Keratinocyte (primary cell): ENCODE data around the gene TROAP. TPM values are rescaled to one million over a fixed set of nuclear protein-coding genes. Genes with fewer than 3 reads are reported as not detected.

Experiments
- DNase-seq: peaks from one replicate; pipeline ENCODE4 v3.0.0-alpha.2; 2011; ENCODE audit warnings: low read depth, missing footprints, low spot score
- FAIRE-seq: peaks from 2 replicates; lab custom pipeline; 2011; peaks lifted over from hg19 to GRCh38; lab: Jason Lieb, UNC
- H2AFZ ChIP-seq: 2 replicates; pipeline ENCODE4 v1.6.0; 2012; ENCODE audit warnings: low read length, control low read depth, inconsistent platforms; ENCODE audit not compliant: control insufficient read depth
- H3K27ac ChIP-seq: 2 replicates; pipeline ENCODE4 v1.5.1; 2011; ENCODE audit warnings: low read length; ENCODE audit not compliant: control insufficient read depth, insufficient read depth
- H3K27me3 ChIP-seq: 3 replicates; pipeline ENCODE4 v1.6.0; 2011; ENCODE audit warnings: low read length; ENCODE audit not compliant: control insufficient read depth, insufficient read depth; ENCODE audit errors: extremely low read depth
- H3K36me3 ChIP-seq, 2 experiments: 2 replicates in 1 of 2; 3 replicates in 1 of 2; pipeline ENCODE4 v1.5.1; 2011; ENCODE audit warnings: low read length in 2 of 2, mild to moderate bottlenecking in 1 of 2; ENCODE audit not compliant: control insufficient read depth in 2 of 2, insufficient read depth in 2 of 2; ENCODE audit errors: extremely low read depth in 1 of 2
- H3K4me1 ChIP-seq: 3 replicates; pipeline ENCODE4 v1.5.1; 2011; ENCODE audit warnings: low read length; ENCODE audit not compliant: control insufficient read depth, insufficient read depth; ENCODE audit errors: extremely low read depth
- H3K4me2 ChIP-seq: 3 replicates; pipeline ENCODE4 v1.6.0; 2011; ENCODE audit warnings: low read depth, low read length; ENCODE audit not compliant: control insufficient read depth, insufficient read depth; ENCODE audit errors: extremely low read depth
- H3K4me3 ChIP-seq, 3 experiments: fragments of 200-600 bp in 1 of 3; sonication (generic) in 1 of 3; 2 replicates in 2 of 3; 3 replicates in 1 of 3; pipeline ENCODE4 v1.5.1; 2011 to 2016; ENCODE audit warnings: low read length in 3 of 3, mild to moderate bottlenecking in 3 of 3, control low read depth in 2 of 3, inconsistent platforms in 1 of 3, low read depth in 1 of 3, mixed read lengths in 1 of 3, mixed run types in 1 of 3, moderate library complexity in 1 of 3; ENCODE audit not compliant: control insufficient read depth in 2 of 3, insufficient read depth in 2 of 3; ENCODE audit errors: extremely low read depth in 1 of 3
- H3K79me2 ChIP-seq: 2 replicates; pipeline ENCODE4 v1.6.0; 2012; ENCODE audit warnings: low read length; ENCODE audit not compliant: control insufficient read depth, insufficient read depth
- H3K9ac ChIP-seq: 3 replicates; pipeline ENCODE4 v1.6.0; 2011; ENCODE audit warnings: low read length; ENCODE audit not compliant: control insufficient read depth, insufficient read depth; ENCODE audit errors: extremely low read depth
- H3K9me1 ChIP-seq: 3 replicates; pipeline ENCODE4 v1.6.0; 2011; ENCODE audit warnings: low read length; ENCODE audit not compliant: control insufficient read depth, insufficient read depth; ENCODE audit errors: extremely low read depth
- H3K9me3 ChIP-seq: 2 replicates; pipeline ENCODE4 v1.5.1; 2012; ENCODE audit warnings: low read depth, low read length; ENCODE audit not compliant: control insufficient read depth
- H4K20me1 ChIP-seq: 3 replicates; pipeline ENCODE4 v1.6.0; 2011; ENCODE audit warnings: low read length; ENCODE audit not compliant: control insufficient read depth, insufficient read depth; ENCODE audit errors: extremely low read depth
- EZH2 ChIP-seq: IDR thresholded peaks from one replicate; pipeline ENCODE4 v1.6.1; 2012; ENCODE audit warnings: inconsistent platforms, mild to moderate bottlenecking, low read length, moderate library complexity
- dilution Hi-C: fragments of 300-500 bp; cut with MboI; formaldehyde crosslinking; loops from one replicate; pipeline ENCODE4 v1.7.0; 2020; ENCODE audit warnings: low sequenced_read_pairs; ENCODE audit not compliant: extremely low pct_ligation_motif_present
- polyA plus RNA-seq, 5 experiments: library from polyadenylated mRNA; depleted of rRNA in 3 of 5; stranded (reverse) in 3 of 5; stranded (forward) in 1 of 5; unstranded in 1 of 5; fragments of >200 nt; gene quantifications; 1 replicate in 1 of 5; 2 replicates in 3 of 5; 3 replicates in 1 of 5; pipeline versions ENCODE4 v1.2.1 to v1.2.3, GENCODE V29; 2011 to 2012; ENCODE audit warnings: missing spikeins in 2 of 5, low read depth in 1 of 5, low replicate concordance in 1 of 5
- TF ChIP-seq, protein P1 (sequence below), 3 experiments: IDR thresholded peaks in 1 of 3; conservative IDR thresholded peaks in 1 of 3; optimal IDR thresholded peaks in 1 of 3; 2 replicates in 2 of 3; 3 replicates in 1 of 3; pipeline versions ENCODE3 to v1.5.1; 2011; ENCODE audit warnings: low read length in 3 of 3, mild to moderate bottlenecking in 3 of 3, moderate library complexity in 2 of 3, control low read depth in 1 of 3, inconsistent platforms in 1 of 3; ENCODE audit not compliant: insufficient read depth in 2 of 3; ENCODE audit errors: extremely low read depth in 1 of 3

Gene TROAP
- polyA plus RNA-seq, 1 donor (not counting 4 experiments of a cell fraction or from before 2014, with no cell fraction given): 14.1 TPM

GRCh38 chr12:49364989-49365388, 41.9 kb downstream of the TROAP start:
- DNase-seq (no peak), FAIRE-seq (peak; percentile 67)
- no peaks in the 10 kb centered on the region for H4K20me1 ChIP-seq
- no peaks in the 10 kb centered on the region for H3K27me3 ChIP-seq
- no peaks in the 10 kb centered on the region for H3K9me3 ChIP-seq
- H2AFZ ChIP-seq: no peak overlapping the region
- no peaks in the 10 kb centered on the region for H3K9me1 ChIP-seq
- peak overlapping the region in 1 of 3 experiments; percentile 12 for H3K4me3 ChIP-seq
- H3K9ac ChIP-seq: no peak overlapping the region
- peak overlapping the region; percentile 91 for H3K27ac ChIP-seq
- no peaks in the 10 kb centered on the region for H3K36me3 ChIP-seq
- peak overlapping the region; percentile 90 for H3K4me2 ChIP-seq
- H3K79me2 ChIP-seq: peaks cover 30% of the 10 kb centered on the region
- dilution Hi-C loops: no loop called here
- peaks cover 27% of the 10 kb centered on the region for H3K4me1 ChIP-seq
- TF ChIP-seq, protein P1, sequence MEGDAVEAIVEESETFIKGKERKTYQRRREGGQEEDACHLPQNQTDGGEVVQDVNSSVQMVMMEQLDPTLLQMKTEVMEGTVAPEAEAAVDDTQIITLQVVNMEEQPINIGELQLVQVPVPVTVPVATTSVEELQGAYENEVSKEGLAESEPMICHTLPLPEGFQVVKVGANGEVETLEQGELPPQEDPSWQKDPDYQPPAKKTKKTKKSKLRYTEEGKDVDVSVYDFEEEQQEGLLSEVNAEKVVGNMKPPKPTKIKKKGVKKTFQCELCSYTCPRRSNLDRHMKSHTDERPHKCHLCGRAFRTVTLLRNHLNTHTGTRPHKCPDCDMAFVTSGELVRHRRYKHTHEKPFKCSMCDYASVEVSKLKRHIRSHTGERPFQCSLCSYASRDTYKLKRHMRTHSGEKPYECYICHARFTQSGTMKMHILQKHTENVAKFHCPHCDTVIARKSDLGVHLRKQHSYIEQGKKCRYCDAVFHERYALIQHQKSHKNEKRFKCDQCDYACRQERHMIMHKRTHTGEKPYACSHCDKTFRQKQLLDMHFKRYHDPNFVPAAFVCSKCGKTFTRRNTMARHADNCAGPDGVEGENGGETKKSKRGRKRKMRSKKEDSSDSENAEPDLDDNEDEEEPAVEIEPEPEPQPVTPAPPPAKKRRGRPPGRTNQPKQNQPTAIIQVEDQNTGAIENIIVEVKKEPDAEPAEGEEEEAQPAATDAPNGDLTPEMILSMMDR (optimal IDR thresholded peaks at IDR 0.05 in 1 of 3, IDR thresholded peaks at IDR 0.05 in 1 of 3, conservative IDR thresholded peaks at IDR 0.05 in 1 of 3; ENCODE audit: extremely low read depth in 1 of 3, insufficient read depth in 2 of 3, low read length in 3 of 3): no peak
- TF ChIP-seq EZH2: no peak

DNA sequence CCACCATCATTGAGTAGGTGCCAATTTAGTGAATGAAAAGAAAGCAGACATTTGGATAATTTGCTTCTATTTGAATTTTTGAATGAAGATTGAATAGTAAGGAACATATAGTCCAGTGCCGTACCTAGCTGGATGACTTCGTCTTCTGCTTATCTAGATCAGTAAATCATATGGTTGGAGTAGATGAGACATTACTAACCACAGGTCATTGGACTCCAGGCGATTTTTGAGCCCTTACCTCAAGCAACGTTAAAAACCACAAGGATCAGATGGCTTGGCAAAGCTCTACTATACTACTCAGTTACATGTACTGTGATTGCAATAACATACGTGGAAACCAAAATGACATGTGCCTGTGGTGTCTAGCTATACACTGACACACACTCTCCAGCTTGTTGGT, 42.5 kb downstream of the TROAP start:
- Histone ChIP-seq H3K4me2 (peak overlapping the region; percentile 90), H3K9me3 (no peaks in the 10 kb centered on the region), H4K20me1 (no peaks in the 10 kb centered on the region), H2AFZ (no peak overlapping the region), H3K27ac (peak overlapping the region; percentile 91), H3K4me1 (peaks cover 33% of the 10 kb centered on the region), H3K79me2 (peaks cover 35% of the 10 kb centered on the region), H3K9ac (no peak overlapping the region), H3K9me1 (no peaks in the 10 kb centered on the region), H3K27me3 (no peaks in the 10 kb centered on the region), H3K36me3 (peaks cover 0 to under 1% of the 10 kb centered on the region in 2 experiments), H3K4me3 (peak overlapping the region in 1 of 3 experiments; percentile 12)
- dilution Hi-C loops: no loop called here
- TF ChIP-seq, protein P1 (optimal IDR thresholded peaks at IDR 0.05 in 1 of 3, IDR thresholded peaks at IDR 0.05 in 1 of 3, conservative IDR thresholded peaks at IDR 0.05 in 1 of 3; ENCODE audit: extremely low read depth in 1 of 3, insufficient read depth in 2 of 3, low read length in 3 of 3): no peak
- TF ChIP-seq EZH2: no peak
- DNase-seq: no peak
- peak; percentile 48 for FAIRE-seq
